LHCN-M2 (cell line): ENCODE measurements around the gene FTHL17. TPM values are rescaled to one million over a fixed set of nuclear protein-coding genes. Genes with fewer than 3 reads are reported as not detected.

ENCODE experiments used
- DNase-seq: peaks from one replicate; pipeline ENCODE4 v3.0.0-alpha.2; 2012; ENCODE audit warnings: low read depth
- total RNA-seq: library from RNA; depleted of rRNA; stranded (reverse); fragments of >200 nt; gene quantifications from 2 replicates; pipeline ENCODE4 v1.2.3, GENCODE V29; 2014; rRNA removed

Gene FTHL17
- total RNA-seq, 1 experiment from 2014 or later, result not detected

DNA sequence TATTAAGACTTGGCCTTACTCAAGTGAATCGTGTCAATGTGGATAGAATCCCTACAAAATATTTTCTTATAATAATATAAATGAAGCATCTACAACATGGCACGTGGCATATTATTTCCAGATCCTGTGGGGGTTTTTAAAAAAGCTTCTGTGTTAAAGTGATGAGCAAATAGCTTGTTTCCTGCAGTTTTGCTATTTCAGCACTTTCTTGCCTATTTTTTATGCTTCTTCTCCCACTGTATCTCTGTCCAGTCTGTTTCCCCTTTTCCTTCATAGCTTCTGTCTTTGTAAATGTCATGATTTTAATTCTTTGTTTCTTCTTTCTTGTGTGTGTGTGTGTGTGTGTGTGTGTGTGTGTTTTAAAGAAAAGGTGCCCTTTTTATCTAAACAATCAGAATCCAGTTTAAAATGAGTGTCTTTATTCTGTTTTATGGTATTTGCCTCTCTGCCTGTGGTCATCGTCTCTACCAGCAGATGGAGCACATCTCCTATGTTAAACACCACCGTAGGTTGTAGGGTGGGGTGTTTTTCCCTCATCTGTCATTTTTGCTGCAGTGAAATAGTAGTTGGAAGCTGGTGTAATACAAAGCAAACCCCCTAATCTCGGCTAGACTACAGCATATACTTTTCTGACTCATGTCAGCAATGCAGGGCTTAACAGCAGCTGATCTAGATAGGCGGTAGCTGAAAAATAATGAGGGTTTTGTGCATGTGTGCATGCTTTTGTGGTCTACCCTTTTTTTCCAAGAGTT is 33.1 kb downstream of the FTHL17 start:
- DNase-seq, result peak; percentile 10

GRCh38 chrX:31036895-31037294 is 34.9 kb downstream of the FTHL17 start:
- peak; percentile 50 for DNase-seq

DNA sequence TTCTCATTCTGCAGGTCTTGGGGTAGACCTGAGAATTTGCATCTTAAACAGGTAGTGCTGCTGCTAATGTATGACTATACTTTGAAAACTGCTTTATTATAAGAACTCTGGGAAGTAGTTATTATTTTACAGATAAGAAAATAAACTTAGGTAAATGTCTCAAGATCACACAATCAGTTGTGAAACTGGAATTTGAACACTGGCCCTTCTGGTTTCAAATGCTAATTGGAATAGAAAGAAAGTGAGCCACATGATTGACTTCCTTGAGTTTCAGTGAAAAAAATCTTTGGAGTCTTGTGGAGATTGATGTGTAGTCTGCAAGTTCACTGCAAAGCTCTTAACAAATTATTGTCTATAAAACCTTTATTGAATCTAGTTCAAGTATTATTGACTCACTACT is 44.5 kb downstream of the FTHL17 start:
- no peak for DNase-seq

DNA sequence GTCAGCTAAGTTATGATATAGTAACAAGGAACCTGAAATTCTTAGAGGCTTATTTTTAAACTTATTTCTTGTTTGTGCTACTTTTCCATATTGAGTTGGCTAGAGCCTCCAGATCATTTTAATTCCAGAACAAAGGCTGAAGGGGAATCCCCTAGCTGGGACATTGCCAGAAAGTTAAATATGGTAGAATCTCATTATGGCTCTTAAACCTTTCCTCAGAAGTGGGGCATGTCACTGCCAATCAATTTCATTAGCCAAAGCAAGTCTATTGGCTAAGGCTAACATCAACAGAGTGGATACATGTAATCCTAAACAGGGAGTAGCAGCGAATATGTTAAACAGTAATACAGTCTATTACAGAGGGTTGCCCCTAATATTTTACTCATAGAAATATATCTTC is 47.0 kb downstream of the FTHL17 start:
- no peak for DNase-seq

DNA sequence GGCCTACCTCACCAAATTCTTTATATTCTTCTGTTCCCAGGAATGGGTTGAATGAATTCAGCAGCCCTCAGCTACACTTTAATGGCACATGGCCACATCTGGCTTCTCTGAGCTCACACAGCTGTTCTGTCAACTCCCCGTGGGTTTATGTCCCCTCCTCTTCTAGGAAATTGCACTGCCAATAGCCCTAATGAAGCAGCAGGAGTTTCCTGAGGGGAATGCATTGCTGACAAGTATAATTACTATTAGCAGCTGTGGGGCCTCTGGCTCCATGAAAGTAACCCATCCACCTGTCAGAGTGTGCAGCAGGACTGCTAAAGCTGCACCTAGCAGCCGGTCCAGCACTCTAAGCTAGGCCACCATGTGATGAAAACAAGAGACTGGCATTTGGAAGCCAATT is 50.3 kb downstream of the FTHL17 start:
- peak; percentile 0 for DNase-seq

Other genes with a start within 250 kb of the FTHL17 start
- gene TAB3, start 182.8 kb downstream of the FTHL17 start, total RNA-seq, result 23.1 and 26.6 TPM in 2 replicates